Amygdala (tissue), 56 donors: Measurements from ENCODE around the gene CORIN.
"Not testable (repeated sequence)": the region's sequence is repeated elsewhere in the genome, so short reads cannot be mapped to it uniquely, and the experiment has no call there.

Source experiments
- DNase-seq, 56 donors: peaks; one replicate each; lab custom pipeline; 2025; lab: John Stamatoyannopoulos, UW

CORIN gene

DNA sequence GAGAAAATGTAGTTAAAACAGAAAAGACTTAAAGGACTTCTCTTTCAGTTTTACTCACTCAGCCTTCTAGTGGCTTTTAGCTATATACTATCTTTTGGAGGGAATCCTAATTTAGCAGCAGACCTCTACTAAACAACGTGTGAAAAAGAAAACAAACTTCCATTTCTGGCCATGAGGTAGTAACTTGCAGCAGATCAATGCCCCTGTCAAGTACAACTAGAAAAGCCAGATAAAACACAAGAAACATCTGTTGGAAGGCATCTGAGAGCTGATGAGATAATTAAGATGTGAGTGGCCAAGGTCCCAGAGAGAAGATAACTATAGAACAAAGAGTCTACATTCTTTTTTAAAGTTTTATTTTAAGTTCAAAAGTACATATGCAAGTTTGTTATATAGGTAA lies 101.7 kb downstream of the CORIN start:
- no peak for DNase-seq

DNA sequence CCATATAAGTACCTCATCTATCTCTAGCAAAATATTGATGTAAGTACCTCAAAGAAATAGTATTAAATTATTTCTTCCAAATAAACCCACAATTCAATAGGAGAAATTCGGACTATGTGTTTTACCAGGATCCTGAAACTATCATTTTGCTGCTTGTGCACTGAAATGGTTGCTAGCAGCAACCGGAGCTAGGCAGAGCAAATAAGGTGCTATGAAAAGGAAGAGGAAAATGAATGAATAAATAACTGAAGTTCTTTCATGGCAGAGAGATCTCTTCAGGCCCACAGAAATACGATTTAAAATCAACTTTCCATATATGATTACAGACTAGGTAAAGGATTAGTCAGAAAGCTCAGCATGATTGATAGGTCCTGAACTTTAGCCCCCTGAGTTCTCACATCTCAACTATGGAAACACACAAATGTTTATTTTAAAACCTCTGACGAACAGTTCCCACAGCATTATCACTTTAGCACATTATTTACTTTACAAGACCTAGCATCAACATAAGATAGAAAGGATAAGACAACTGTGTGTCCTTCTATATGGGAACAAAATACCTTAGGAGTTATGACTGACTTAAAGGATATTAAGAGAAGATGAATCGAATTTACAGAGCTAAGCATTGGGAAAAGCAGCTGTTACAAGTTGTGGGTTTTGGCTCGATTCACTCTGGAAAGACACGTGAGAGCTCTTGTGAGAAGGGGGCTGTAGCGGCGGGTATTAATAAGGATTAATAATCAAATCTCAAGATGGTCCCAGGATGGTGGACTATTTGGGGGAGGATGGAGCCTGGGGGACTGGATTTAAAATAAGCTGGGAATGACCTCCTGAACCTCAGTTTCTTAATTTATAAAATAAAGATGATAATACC lies 104.3 kb downstream of the CORIN start:
- no peak for DNase-seq

DNA sequence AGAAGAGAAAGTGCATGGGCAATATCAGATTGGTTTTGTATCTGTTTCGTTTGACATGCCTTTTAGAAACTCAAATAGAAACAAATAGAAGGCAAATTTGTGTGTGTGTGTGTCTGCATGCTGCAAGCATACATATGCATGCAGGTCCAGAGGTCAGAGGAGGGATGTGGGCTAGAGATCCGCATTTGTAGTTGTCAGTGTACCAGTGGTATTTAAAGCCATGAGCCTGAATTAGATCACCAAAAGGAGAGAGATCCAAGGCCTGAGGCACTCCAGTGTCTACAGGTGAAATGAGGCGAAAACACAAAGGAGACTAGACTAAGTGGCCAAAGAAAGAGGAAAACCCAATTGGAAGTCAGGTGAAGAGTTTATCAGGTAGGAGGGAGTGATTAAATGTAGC lies 106.7 kb downstream of the CORIN start:
- DNase-seq = no peak

DNA sequence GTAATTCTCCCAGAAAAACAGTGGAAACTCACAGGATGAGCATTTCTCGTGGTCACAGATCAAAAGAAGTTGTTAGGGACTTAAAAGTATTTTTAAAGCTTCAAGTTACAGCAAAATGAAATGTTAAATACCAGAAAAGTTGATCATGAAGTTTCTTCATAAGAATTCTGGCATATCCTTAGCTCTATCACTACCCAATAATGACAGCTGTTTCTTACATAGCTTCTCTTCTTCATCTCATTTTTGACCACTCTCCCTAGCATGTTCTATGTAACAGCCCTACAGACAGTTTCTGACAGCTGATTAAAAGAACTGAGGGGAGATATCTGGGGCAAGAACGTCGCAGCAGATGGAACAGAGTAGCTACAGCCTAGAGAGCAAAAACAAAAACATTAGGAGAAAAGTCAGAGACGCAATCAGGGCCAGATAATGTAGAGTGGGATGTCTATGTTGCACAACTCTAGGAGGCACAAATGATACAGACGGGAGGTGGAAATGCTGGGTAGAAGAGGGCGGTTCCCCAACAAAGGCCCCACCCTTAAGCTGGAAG lies 108.7 kb downstream of the CORIN start:
- DNase-seq = no peak

DNA sequence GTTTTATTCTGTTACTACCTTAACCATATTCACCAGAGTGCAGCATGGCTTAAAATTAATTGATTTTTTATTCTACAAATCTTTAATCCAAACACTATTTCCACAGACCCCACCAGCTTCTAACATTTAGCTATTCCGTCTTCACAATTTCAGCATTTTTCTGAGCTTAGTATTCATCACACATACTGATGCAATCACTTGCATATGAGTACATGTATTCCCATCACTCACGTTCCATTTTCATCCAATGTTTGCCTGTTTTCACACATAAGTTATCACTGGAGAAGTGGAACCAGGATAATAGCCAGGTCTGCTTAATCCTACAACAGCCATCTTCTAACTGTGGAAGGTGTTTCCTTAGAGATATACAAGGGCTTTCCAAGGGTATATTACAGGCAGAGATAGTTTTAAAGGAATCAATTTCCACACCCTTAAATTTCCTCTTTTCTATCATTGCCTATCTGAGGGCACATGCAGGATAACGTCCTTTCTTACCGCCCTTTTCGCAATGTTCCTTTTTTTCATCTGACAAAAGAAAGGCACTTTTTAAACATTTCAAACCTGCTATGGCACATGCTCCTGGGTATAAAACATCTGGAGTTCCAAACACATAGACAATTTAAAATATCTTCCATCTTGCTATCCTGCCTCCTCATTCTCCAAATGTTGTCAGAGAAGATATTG lies 115.8 kb downstream of the CORIN start:
- no peak for DNase-seq

DNA sequence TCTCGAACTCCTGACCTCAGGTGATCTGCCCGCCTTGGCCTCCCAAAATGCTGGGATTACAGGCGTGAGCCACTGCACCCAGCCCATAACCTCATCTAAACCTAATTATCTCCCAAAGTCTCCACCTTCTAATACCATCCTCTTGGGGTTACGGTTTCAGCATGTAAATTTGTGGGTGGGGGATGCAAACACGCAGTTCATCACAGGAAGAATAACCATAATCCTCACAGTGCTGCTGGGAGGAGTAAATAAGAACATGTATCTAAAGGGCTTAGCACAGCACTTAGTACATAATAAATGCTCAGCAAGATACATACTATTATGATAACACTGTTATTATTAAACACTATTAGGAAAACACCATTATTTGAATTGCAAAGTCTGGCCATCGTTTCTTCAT lies 116.4 kb downstream of the CORIN start:
- no peak for DNase-seq

DNA sequence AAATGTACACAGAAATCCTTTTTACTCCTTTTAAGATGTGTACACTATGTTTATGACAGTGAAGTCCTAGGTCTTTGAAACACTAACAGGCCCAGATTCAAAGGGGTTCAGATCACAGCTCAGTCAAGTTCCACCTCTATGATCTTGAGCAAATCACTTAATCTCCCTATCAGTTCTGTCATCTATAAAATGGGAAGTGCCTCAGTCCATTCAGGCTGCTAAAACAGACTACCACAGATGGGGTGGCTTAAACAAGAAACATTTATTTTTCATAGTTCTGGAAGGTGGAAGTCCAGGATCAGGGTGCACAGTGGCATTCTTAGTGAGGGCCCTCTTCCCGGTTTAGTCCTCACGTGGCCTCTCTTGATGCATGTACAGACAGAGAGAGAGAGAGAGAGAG lies 117.1 kb downstream of the CORIN start:
- DNase-seq = no peak

DNA sequence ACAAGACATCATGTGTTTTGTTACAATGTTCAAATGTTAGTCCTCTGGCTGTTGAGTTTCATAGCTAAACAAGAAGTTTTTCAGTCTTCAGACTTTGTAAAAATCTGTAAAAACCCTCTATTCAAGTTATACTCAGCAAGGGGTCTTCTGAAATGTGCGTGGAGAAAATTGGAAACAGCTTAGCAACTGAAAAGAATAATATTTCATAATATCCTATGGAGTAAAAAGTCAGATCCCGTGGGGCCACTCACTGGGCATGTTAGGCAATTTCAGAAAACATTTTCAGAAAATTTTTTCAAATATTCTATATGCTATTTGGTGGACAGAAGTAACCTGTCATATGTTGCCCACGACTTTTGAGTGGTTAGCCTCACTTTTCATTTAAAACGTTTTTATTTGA lies 118.3 kb downstream of the CORIN start:
- no peak for DNase-seq

DNA sequence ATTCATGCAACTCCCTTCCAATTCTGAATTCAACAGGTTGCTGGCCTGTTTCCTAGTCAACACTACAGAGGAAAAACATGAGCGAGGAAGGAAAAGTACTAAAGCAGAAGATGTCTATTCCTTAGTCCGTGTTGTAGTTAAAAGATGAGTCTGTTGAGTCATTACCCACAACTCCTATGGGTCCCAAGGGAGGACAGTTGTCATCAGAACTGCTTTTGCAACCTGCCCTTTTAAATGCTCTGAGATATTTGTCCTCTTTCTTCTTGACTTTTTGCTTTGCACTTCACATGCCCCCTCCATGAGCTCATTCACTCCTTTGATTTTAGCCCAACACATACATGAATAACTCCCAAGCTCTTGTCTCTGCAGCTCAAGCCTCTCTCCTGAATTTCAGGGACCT lies 119.2 kb downstream of the CORIN start:
- DNase-seq = no peak

DNA sequence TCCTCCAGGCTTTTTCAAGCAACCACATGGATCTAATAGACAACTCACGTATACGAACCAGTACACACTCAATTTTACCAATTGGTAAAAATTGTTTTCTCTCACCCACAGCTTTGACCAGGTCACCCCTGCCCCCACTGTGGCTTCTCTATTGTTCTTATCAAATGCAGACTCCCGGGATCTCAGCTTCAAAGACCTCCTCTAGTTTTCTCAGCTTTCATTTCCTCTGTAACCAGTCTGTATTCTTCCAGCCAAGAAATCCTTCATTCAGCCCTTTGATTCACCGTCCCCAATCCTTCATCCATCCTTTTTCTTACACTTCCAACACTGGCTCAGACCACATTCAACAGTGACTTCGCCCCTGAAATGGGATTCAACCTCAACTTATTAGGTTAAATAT lies 120.7 kb downstream of the CORIN start:
- no peak for DNase-seq

DNA sequence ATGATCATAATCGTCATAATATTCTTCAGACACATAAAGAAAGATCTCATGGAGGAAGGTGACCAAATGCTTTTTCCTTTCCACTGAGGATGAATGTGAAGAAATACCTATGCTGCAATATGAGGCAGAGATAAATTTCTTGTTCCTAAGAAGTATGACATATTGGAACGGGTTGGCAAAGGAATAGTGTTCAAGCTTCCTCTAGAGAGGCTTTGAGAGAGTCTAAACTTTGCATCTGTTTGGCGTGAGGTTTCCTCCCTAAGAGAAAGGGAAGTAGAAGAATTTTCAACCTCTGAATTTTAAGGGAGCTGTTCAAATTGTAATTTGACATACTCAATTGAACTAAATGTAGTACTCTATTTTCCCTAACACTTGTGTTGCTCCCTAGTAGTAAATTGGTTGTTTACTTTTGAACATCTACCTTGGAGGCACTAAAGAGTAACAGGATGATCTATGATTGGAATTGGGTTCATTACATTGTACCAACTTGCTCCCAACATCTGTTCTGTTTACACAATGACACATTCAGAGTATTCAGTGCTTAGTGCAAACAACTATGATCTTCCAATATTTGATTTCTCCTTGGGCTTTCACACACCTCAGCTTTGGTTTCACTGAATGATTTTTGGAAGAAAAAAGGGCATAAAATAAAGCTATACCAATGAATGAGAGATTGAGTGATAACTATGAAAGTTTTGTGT lies 122.0 kb downstream of the CORIN start:
- DNase-seq = no peak

DNA sequence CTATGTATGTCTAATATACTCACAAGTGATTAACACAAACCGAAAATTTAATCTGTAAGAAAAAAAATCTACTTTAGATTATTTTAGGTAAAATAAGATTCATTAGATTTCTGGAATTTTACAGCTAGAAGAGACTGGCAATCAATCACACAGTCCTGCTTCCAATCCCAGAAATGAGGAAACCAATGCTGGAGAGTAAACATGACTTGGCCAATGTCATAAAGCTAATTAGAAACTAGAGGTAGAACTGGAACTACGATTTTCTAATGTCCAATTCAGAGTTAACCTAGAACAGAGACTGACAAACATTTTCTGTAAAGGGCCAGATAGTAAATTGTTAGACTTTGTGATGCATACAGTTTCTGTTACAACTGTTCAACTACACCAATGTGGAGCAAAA lies 123.6 kb downstream of the CORIN start:
- no peak for DNase-seq

DNA sequence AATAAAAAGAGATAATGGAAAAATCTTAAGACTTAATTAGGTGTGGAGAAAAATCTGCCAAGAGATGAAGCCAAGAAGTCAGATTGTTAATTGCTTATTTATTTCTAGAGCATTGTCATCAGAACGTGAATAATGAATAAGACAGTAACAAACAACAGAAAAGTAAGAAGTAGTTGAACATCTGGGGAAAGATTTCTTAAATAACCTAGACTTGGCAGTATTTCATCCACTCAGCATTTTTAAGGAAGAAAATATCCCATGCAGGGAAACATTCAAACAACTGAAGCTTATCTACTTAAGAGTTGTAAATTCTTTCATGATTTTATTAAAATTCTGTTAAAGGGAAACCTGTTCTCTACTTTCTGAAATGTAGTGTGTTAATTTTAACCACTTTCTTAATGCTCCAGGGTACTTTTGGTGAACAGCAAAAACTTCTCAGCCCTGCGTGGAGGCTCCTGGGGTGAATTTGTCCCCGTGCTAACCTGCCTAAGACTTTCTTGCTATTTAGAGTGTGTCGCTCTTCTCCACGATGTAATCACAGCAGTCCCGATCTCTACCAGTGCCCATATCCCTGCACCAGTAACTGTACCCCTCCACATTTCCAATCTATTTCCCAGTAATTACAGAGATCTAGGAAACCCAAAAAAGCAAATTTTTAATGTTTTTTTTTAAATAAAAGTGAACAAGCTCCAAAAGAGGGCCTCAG lies 124.6 kb downstream of the CORIN start:
- DNase-seq = no peak

DNA sequence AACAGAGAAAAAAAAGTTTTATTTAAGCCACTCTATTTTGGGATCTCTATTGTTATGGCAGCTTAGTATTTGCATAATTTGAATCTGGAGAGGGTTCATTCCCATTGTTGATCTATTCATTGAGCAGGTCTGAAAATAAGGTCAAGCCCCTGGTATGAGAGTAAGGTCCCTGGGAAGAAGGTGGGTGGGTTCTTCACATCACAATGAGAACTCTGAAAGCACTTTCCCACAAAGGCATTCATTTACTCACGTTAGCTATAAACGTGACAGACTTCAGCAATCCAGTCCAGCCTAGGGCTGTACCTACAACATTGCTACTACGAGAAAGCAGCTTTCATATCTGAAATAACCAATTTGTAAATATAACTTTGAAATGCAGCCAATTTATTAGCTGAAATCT lies 126.2 kb downstream of the CORIN start:
- DNase-seq = no peak

DNA sequence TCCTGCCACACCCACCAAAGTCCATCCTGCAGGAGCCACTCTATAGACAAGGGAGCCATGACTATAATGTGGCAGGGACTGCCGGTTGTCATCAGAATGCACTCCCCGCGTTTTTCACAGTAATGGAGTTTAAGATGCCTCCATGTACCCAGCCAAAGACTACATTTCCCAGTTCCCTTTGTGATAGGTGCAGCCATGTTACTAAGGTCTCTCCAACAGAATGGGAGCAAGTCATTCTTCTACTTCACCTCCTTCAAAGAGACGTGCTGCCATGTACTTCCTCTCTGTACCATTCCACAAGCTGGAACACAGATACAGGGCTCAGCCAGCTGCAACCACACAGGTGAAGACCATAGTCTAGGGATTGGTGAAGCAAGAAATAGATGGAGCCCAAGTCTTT lies 126.7 kb downstream of the CORIN start:
- DNase-seq = no peak

DNA sequence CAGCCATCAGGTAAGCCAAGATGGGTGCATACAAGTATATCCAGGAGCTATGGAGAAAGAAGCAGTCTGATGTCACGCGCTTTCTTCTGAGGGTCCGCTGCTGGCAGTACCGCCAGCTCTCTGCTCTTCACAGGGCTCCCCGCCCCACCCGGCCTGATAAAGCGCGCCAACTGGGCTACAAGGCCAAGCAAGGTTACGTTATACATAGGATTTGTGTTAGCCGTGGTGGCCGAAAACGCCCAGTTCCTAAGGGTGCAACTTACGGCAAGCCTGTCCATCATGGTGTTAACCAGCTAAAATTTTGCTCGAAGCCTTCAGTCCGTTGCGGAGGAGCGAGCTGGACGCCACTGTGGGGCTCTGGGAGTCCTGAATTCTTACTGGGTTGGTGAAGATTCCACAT lies 131.5 kb downstream of the CORIN start:
- not testable (repeated sequence) for DNase-seq

DNA sequence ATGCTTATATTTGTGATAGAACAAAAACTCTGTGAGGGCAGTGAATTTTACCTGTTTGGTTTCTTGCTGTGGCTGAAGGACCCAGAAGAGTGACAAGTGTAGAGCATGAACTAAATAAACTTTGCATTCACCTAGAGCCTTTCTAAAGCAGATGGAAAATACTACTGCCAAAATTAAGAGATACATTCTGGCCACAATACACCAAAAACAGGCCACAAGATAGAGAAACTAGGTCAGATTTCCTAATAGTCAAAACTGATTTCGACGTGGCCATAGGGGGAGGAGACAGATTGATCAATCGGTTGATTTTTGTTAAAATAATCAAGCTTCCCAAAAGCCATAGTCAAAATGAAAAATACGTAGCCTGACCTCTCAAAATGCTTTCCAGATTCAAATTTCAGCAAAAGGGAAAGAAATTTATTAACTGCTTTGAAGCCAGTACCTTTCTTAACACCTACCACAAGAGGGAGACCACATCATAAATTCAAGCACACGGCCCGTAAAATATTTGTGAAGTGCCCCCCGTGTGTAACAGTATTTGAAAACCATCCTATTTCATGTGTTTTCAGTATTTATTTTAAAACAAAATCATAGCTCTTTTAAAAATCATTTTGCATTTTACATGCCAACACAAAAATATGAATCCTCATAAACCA lies 132.4 kb downstream of the CORIN start:
- DNase-seq = no peak

DNA sequence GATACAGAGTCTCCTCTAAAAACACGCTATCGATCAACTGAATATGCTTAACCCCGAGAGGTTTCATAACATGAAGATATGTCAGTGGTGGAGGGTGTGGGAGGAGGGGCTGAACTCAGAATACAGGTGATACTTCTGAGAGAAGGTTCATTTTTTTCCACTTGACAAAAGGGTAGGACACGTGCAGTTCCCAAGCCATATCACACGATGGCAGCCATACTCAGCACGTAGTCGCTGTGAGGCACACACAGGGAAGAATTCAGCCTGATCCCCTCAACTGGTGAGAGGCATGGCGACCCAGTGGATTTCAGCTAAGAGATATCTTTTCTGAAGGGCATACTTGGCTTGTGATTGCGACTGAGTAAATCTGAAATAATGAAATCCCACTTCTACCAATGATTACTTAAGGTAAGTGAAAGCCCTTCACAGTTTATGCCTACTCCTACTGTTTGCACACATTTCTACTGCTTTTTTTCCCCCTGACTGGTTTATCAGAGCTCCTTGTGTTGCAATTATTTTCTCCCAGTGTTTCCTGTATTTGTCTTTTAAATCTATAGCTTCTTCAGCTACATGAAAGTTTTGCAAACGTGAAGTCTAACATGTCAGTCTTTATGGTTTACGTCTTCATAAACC lies 133.1 kb downstream of the CORIN start:
- peak in 8 of 56 donors; percentile 3 to 30 (median 8) for DNase-seq

DNA sequence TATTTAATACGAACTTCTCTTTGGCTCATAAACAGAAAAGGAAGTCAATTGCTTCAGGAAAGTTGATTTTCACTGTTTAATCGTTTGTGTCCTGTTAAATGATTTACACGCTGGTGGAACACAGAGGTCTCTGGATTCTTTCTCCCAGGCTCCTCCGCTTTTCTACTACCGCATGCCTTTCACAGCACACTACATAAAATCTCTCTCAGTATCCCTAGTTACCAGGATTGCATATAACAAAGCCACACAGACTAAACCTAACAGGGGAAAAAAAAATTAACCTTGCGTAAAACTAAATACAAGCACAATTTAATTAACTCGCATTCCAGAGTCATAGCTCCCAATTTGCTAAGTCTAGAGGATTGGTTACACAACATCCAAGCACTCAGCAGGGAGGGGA lies 133.9 kb downstream of the CORIN start:
- DNase-seq = no peak

DNA sequence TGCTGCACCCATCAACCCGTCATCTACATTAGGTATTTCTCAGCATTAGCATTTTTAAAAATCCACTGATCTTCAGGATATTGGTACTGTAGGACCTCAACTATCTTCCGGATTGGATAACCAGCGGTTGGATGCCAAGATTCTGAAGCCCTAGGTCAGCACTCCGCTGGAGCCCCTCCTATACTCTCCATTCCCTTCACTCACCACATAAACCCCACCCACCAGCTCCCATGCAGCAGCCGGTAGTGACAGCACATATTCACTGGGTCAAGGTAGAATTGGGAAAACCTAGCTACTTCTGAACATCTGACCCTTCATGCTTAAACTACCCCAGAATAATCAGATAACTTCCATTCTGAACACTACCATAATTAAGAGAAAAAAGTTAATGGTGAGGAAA lies 134.9 kb downstream of the CORIN start:
- no peak for DNase-seq
